ENCODE measurements around the gene ATP8B4. TPM values are rescaled to one million over a fixed set of nuclear protein-coding genes. Genes with fewer than 3 reads are reported as not detected.

ATP8B4 gene
- total RNA-seq, 1 donor from 2014 or later = 45.8 TPM

DNA sequence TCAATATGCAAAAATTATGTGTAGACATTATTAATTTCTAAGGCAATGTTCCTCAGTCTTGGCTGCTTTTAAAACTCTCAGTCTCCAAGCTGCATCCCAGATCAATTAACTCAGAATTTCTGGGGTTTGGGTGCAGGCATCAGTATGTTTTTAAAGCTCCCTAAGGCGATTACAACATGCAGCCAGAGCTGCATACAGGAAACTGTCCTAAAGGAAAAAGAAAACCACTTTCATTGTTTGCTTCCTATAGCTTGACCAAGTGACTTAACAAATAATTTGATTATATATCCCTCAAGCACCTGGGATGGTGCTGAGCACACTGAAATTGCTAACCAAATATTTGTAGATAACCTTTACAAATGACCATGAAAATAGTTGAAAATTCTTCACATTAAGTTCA is 303.5 kb downstream of the ATP8B4 start:
- Mint-ChIP-seq H3K27ac (ENCODE audit: unreplicated experiment) (no peak overlapping the region), H3K36me3 (ENCODE audit: low read depth, unreplicated experiment) (no peaks in the 10 kb centered on the region), H3K4me1 (ENCODE audit: unreplicated experiment) (peaks cover 7% of the 10 kb centered on the region), H3K9me3 (ENCODE audit: unreplicated experiment) (no peaks in the 10 kb centered on the region), H3K27me3 (ENCODE audit: unreplicated experiment) (no peaks in the 10 kb centered on the region), H3K4me3 (ENCODE audit: unreplicated experiment) (no peak overlapping the region)
- no peak for DNase-seq (ENCODE audit: low spot score)
- TF ChIP-seq, protein P1, sequence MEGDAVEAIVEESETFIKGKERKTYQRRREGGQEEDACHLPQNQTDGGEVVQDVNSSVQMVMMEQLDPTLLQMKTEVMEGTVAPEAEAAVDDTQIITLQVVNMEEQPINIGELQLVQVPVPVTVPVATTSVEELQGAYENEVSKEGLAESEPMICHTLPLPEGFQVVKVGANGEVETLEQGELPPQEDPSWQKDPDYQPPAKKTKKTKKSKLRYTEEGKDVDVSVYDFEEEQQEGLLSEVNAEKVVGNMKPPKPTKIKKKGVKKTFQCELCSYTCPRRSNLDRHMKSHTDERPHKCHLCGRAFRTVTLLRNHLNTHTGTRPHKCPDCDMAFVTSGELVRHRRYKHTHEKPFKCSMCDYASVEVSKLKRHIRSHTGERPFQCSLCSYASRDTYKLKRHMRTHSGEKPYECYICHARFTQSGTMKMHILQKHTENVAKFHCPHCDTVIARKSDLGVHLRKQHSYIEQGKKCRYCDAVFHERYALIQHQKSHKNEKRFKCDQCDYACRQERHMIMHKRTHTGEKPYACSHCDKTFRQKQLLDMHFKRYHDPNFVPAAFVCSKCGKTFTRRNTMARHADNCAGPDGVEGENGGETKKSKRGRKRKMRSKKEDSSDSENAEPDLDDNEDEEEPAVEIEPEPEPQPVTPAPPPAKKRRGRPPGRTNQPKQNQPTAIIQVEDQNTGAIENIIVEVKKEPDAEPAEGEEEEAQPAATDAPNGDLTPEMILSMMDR (IDR thresholded peaks at IDR 0.05; ENCODE audit: unreplicated experiment) = no peak

DNA sequence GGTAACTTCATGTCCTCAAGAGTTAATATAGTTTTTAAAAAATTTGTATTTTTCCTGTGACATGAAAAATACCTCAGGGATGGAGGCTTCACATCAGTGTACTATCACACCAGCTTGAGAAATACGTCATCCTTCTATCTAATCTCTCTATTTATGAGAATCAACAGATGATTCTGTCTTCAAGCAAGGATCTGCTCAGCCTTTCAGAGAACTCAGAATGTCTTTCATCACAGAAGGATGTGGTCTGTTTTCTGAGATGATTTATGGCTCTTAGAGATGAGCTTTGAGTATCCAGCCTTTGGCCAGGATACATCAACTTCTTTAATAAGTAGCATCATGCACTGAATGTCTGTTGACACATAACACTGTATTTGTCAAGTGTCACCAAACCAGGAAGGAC is 304.3 kb downstream of the ATP8B4 start:
- H3K4me1 Mint-ChIP-seq (ENCODE audit: unreplicated experiment) = peaks cover 7% of the 10 kb centered on the region
- no peaks in the 10 kb centered on the region for H3K36me3 Mint-ChIP-seq (ENCODE audit: low read depth, unreplicated experiment)
- no peaks in the 10 kb centered on the region for H3K27me3 Mint-ChIP-seq (ENCODE audit: unreplicated experiment)
- TF ChIP-seq, protein P1 (IDR thresholded peaks at IDR 0.05; ENCODE audit: unreplicated experiment) = no peak
- H3K27ac Mint-ChIP-seq (ENCODE audit: unreplicated experiment) = no peak overlapping the region
- no peak for DNase-seq (ENCODE audit: low spot score)
- no peak overlapping the region for H3K4me3 Mint-ChIP-seq (ENCODE audit: unreplicated experiment)
- H3K9me3 Mint-ChIP-seq (ENCODE audit: unreplicated experiment) = no peaks in the 10 kb centered on the region

DNA sequence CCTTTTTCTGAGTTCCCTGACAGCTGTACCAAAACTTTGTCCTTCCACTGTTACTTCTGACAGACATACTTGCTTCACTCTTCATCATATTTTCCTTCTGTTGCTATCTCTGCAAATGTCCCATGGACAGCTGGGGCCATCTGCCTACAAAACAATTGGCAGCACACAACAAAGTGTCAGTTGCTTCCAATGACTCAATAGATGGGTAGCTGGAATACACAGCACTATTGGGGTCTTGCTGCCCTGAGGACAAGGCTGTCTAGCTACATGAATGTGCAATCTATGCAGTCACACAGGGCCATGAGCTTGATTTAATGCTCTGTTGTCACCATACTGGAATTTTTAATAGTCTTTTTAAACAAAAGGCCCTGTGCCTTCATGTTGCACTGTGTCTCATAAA is 305.4 kb downstream of the ATP8B4 start:
- Mint-ChIP-seq H3K36me3 (ENCODE audit: low read depth, unreplicated experiment) (no peaks in the 10 kb centered on the region), H3K27me3 (ENCODE audit: unreplicated experiment) (no peaks in the 10 kb centered on the region), H3K27ac (ENCODE audit: unreplicated experiment) (no peak overlapping the region), H3K4me1 (ENCODE audit: unreplicated experiment) (peaks cover 7% of the 10 kb centered on the region), H3K9me3 (ENCODE audit: unreplicated experiment) (no peaks in the 10 kb centered on the region), H3K4me3 (ENCODE audit: unreplicated experiment) (no peak overlapping the region)
- no peak for DNase-seq (ENCODE audit: low spot score)
- TF ChIP-seq, protein P1 (IDR thresholded peaks at IDR 0.05; ENCODE audit: unreplicated experiment) = no peak

DNA sequence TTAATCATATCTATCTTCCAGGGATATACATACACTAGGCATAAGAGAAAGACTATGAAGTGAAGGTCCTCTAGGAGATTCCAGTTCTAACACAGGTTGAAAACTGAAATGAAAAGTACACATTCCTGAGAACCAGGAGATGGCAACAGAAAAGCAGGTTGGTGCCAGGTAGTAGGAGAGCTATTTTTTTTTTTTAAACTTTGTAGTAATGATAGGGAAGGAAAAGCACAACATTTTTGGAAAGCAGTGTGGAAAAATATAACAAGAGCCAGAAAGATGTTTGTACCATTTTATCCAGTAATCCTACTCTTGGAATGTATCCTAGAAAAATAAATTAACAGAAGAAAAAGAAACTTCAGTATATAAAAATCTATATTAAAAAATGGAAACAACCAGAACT is 308.3 kb downstream of the ATP8B4 start:
- Mint-ChIP-seq H3K4me3 (ENCODE audit: unreplicated experiment) (no peak overlapping the region), H3K4me1 (ENCODE audit: unreplicated experiment) (peaks cover 3% of the 10 kb centered on the region), H3K27me3 (ENCODE audit: unreplicated experiment) (no peaks in the 10 kb centered on the region), H3K9me3 (ENCODE audit: unreplicated experiment) (no peaks in the 10 kb centered on the region), H3K36me3 (ENCODE audit: low read depth, unreplicated experiment) (no peaks in the 10 kb centered on the region), H3K27ac (ENCODE audit: unreplicated experiment) (no peak overlapping the region)
- DNase-seq (ENCODE audit: low spot score) = no peak
- TF ChIP-seq, protein P1 (IDR thresholded peaks at IDR 0.05; ENCODE audit: unreplicated experiment) = no peak

DNA sequence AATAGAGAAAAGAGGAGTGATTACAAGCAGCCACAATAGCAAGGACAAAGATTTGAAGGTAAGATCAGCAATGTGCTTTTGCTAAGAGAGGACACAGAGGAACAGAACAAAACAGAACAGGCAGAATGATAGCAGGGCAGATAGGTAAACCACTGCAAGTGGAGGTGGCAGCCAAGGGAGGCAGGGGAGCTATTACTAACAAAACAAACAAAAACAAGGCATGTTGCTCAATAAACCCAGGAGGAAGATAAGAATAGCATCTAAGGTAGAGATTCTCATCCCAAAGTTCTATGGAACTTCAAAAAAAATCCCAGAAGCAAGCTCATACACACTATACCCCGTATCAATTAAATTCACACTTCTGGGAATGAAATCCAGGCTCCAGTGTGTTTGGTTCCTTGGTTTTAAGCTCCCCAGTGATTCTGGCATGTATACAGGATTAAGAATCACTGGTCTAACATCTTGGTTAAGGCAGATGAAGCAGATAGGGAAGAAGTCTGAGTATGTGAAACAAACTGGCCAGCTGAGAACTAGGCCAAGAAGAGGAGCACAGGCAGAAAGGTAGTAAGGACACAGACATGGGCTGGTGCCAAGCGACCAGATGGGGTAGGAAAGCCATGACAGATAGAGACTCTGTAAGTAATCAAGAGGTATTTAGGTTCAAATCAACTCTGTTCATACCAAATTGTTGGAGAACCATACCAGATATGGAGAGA is 309.0 kb downstream of the ATP8B4 start:
- Mint-ChIP-seq H3K27me3 (ENCODE audit: unreplicated experiment) (no peaks in the 10 kb centered on the region), H3K9me3 (ENCODE audit: unreplicated experiment) (no peaks in the 10 kb centered on the region), H3K4me3 (ENCODE audit: unreplicated experiment) (no peak overlapping the region), H3K36me3 (ENCODE audit: low read depth, unreplicated experiment) (no peaks in the 10 kb centered on the region), H3K27ac (ENCODE audit: unreplicated experiment) (no peak overlapping the region), H3K4me1 (ENCODE audit: unreplicated experiment) (no peaks in the 10 kb centered on the region)
- DNase-seq (ENCODE audit: low spot score) = no peak
- TF ChIP-seq, protein P1 (IDR thresholded peaks at IDR 0.05; ENCODE audit: unreplicated experiment) = no peak
